HepG2 (cell line): Measurements from ENCODE around the gene STRBP.

ENCODE experiments used
- CTCF ChIP-seq: sonication (generic); formaldehyde crosslinking; IDR thresholded peaks from 2 replicates; pipeline ENCODE4 v1.5.0; 2020; ENCODE audit warnings: mild to moderate bottlenecking, missing genetic modification reagents, moderate library complexity
- USF2 ChIP-seq, 2 experiments: sonication (generic) in 1 of 2; formaldehyde crosslinking in 1 of 2; IDR thresholded peaks; 2 replicates each; pipeline versions ENCODE4 v1.5.1 to v1.6.1; 2011 to 2020; ENCODE audit warnings: borderline replicate concordance in 1 of 2, low read depth in 1 of 2, low read length in 1 of 2, mild to moderate bottlenecking in 1 of 2, missing genetic modification reagents in 1 of 2, moderate library complexity in 1 of 2
- ZNF121 ChIP-seq: sonication (generic); formaldehyde crosslinking; IDR thresholded peaks from 2 replicates; pipeline ENCODE4 v1.5.0; 2020; ENCODE audit warnings: mild to moderate bottlenecking, missing genetic modification reagents

- TF ChIP-seq ZNF121 (no peak), CTCF (CRISPR knock-in tag) (no peak), USF2 (IDR thresholded peaks at IDR 0.05; ENCODE audit: low read depth, low read length) (no peak), USF2 (CRISPR knock-in tag; IDR thresholded peaks at IDR 0.05; ENCODE audit: borderline replicate concordance) (no peak)
These were observed 170.3 kb downstream of the STRBP start for GRCh38 chr9:123098096-123098459.
